OCI-LY3 (cell line): Measurements from ENCODE around the gene COMMD4.

ENCODE experiments used
- H2AFZ ChIP-seq: fragments of 200-600, 300-600 bp; shearing (Covaris generic); 2 replicates; pipeline ENCODE4 v1.6.0; 2014; ENCODE audit warnings: antibody characterized with exemption, low read depth, low read length
- H3K27ac ChIP-seq: fragments of 200-600, 300-600 bp; sonication (generic); 2 replicates; pipeline ENCODE4 v1.5.1; 2014; ENCODE audit warnings: mild to moderate bottlenecking, low read length, moderate library complexity, mixed read lengths
- H3K27me3 ChIP-seq: fragments of 200-600, 300-600 bp; sonication (generic); 2 replicates; pipeline ENCODE4 v1.6.1; 2014; ENCODE audit warnings: low read depth, low read length, mixed read lengths
- H3K36me3 ChIP-seq: fragments of 200-600, 300-600 bp; sonication (generic); replicated peaks from 2 replicates; pipeline ENCODE3; 2014; ENCODE audit warnings: low read depth, low read length, mixed read lengths
- H3K4me1 ChIP-seq: fragments of 300-600, 200-600 bp; sonication (generic); 2 replicates; pipeline ENCODE4 v1.6.1; 2014; ENCODE audit warnings: low read length, mixed read lengths
- H3K4me2 ChIP-seq: fragments of 200-600, 300-600 bp; sonication (generic); 2 replicates; pipeline ENCODE4 v1.6.1; 2014; ENCODE audit warnings: low read length, mixed read lengths
- H3K4me3 ChIP-seq: fragments of 300-600, 200-600 bp; sonication (generic); 2 replicates; pipeline ENCODE4 v1.5.1; 2014; ENCODE audit warnings: antibody characterized with exemption, mild to moderate bottlenecking, low read length, moderate library complexity
- H3K79me2 ChIP-seq: fragments of 300-600, 200-600 bp; shearing (Covaris generic); 2 replicates; pipeline ENCODE4 v1.6.1; 2014; ENCODE audit warnings: mild to moderate bottlenecking, low read length, mixed read lengths
- H3K9ac ChIP-seq: fragments of 300-600, 200-600 bp; shearing (Covaris generic); 2 replicates; pipeline ENCODE4 v1.6.0; 2014; ENCODE audit warnings: mild to moderate bottlenecking, low read length, moderate library complexity
- H3K9me3 ChIP-seq: fragments of 200-600, 300-600 bp; shearing (Covaris generic); 2 replicates; pipeline ENCODE4 v1.6.1; 2014; ENCODE audit warnings: low read length, mixed read lengths; ENCODE audit not compliant: insufficient read depth
- H4K20me1 ChIP-seq: fragments of 200-600, 300-600 bp; sonication (generic); 2 replicates; pipeline ENCODE4 v1.6.1; 2016; ENCODE audit warnings: low read length, mixed read lengths; ENCODE audit not compliant: insufficient read depth
- EZH2phosphoT487 ChIP-seq: fragments of 200-600 bp; shearing (Covaris generic); IDR thresholded peaks from 2 replicates; pipeline ENCODE4 v1.6.1; 2018; ENCODE audit warnings: antibody characterized with exemption, mixed run types, low read depth
- TF ChIP-seq, protein P1 (sequence below): fragments of 200-600, 300-600 bp; sonication (generic); IDR thresholded peaks from 2 replicates; pipeline ENCODE4 v1.5.1; 2014; ENCODE audit warnings: antibody characterized with exemption, low read length, low read depth

COMMD4 gene

DNA sequence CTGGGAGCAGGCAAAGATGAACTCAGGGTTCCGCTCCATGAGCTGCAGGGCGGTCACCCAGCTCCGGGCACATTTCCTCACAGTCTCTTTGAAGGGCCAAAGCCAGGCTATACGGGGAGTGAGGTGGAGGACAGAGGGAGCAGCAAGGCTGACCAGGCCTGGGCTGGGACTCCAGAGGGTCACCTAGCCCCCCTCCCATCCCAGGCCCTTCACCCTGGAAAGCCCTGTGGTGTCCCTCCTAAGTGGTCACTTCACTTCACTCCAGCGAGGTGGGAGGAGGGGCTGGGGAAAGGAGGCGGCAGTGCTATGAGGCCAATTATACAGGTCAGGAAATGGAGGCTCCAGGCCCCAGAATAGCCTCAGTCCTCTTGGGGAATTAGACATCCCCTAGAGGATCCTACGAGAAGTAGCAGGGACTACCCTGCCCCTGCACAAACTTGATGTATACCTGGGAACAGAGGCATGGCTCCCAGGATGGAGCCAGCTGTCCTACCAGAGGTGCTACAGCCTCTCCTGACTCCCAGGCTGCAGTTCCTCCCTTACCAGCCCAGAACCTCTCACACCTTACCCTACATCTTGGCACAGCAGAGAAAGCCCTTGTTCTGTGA, 26.9 kb downstream of the COMMD4 start:
- H3K36me3 ChIP-seq, result peaks cover 17% of the 10 kb centered on the region

DNA sequence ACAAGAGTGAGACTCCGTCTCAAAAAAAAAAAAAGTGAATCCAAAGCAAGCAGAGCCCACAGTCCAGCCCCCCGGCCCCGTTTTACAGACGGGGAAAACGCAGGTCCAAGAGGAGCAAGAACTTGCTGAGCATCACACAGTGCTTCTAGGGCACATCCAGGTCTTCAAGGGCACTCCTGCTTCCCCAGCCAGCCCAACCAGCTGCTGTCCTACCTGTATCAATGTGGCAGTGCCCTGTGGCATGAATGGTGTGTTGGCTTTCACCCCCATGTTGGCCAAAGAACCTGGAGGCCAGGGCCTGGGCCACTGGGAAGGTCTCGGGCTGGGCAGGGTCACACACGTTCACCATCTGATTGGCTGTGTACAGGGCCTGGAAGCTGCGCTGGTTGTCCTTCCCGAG, 27.9 kb downstream of the COMMD4 start:
- no peak overlapping the region for H3K4me2 ChIP-seq
- no peak overlapping the region for H3K27ac ChIP-seq
- no peaks in the 10 kb centered on the region for H4K20me1 ChIP-seq
- H3K36me3 ChIP-seq, result peaks cover 17% of the 10 kb centered on the region
- H3K27me3 ChIP-seq, result no peaks in the 10 kb centered on the region
- no peak overlapping the region for H3K4me3 ChIP-seq
- H3K79me2 ChIP-seq, result peaks cover 5% of the 10 kb centered on the region; the same call in 1 of the 2 replicates
- TF ChIP-seq, protein P1, sequence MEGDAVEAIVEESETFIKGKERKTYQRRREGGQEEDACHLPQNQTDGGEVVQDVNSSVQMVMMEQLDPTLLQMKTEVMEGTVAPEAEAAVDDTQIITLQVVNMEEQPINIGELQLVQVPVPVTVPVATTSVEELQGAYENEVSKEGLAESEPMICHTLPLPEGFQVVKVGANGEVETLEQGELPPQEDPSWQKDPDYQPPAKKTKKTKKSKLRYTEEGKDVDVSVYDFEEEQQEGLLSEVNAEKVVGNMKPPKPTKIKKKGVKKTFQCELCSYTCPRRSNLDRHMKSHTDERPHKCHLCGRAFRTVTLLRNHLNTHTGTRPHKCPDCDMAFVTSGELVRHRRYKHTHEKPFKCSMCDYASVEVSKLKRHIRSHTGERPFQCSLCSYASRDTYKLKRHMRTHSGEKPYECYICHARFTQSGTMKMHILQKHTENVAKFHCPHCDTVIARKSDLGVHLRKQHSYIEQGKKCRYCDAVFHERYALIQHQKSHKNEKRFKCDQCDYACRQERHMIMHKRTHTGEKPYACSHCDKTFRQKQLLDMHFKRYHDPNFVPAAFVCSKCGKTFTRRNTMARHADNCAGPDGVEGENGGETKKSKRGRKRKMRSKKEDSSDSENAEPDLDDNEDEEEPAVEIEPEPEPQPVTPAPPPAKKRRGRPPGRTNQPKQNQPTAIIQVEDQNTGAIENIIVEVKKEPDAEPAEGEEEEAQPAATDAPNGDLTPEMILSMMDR, result no peak
- no peak for TF ChIP-seq EZH2phosphoT487
- H3K9ac ChIP-seq, result no peak overlapping the region
- H3K4me1 ChIP-seq, result peaks cover 6% of the 10 kb centered on the region
- no peak overlapping the region for H2AFZ ChIP-seq
- H3K9me3 ChIP-seq, result no peaks in the 10 kb centered on the region

More for the DNA sequence above, 26.9 kb downstream of the COMMD4 start:
- Histone ChIP-seq H2AFZ (no peak overlapping the region), H4K20me1 (no peaks in the 10 kb centered on the region), H3K4me2 (no peak overlapping the region), H3K27me3 (no peaks in the 10 kb centered on the region), H3K9me3 (no peaks in the 10 kb centered on the region), H3K27ac (no peak overlapping the region), H3K4me3 (no peak overlapping the region), H3K4me1 (peaks cover 6% of the 10 kb centered on the region), H3K9ac (no peak overlapping the region), H3K79me2 (peaks cover 4% of the 10 kb centered on the region; the same call in 1 of the 2 replicates)
- TF ChIP-seq EZH2phosphoT487, result no peak
- TF ChIP-seq, protein P1, result no peak

DNA sequence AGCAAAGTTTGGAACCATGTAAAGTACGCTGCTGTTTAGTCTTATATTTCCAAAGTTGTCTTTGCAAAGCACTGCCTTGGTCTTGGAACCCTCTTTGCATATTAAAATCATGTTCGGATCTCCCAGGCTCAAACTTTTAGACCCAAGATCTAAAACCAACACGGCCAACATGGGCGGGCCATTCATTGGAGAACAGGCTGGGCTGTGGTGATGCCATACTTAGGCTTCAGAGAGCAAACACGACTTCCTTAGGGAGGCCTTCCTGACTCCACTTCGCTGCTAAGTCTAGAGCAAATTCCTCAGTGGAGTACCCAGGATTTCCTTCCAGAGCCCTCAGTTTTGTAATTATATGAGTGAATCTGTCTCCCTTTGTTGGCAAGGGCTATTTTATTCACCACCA, 29.0 kb downstream of the COMMD4 start:
- Histone ChIP-seq H3K4me3 (no peak overlapping the region), H4K20me1 (no peaks in the 10 kb centered on the region), H3K9me3 (no peaks in the 10 kb centered on the region), H3K27me3 (no peaks in the 10 kb centered on the region), H3K79me2 (peaks cover 16% of the 10 kb centered on the region), H3K27ac (no peak overlapping the region), H3K4me2 (no peak overlapping the region), H3K9ac (no peak overlapping the region), H2AFZ (no peak overlapping the region), H3K36me3 (peaks cover 17% of the 10 kb centered on the region), H3K4me1 (peaks cover 16% of the 10 kb centered on the region)
- TF ChIP-seq EZH2phosphoT487, result no peak
- TF ChIP-seq, protein P1, result no peak

DNA sequence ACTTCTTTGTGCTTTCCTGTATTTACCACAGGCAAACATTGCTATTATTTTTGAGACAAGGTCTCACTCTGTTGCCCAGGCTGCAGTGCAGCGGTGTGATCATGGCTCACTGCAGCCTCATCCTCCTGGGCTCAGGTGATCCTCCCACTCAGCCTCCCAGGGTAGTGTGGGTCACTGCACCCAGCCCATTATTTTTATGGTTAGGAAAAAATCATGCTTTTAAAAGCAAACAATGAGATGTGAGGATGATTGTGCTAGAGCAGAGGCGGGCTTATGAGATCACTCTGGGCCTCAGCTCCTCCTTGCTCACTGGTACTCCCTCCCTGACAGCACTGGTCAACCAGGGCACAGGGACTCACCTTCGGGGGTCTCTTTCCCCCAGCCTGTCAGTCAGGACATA, 30.3 kb downstream of the COMMD4 start:
- no peaks in the 10 kb centered on the region for H3K9me3 ChIP-seq
- no peak overlapping the region for H3K4me2 ChIP-seq
- H2AFZ ChIP-seq, result no peak overlapping the region
- no peaks in the 10 kb centered on the region for H3K27me3 ChIP-seq
- H3K9ac ChIP-seq, result no peak overlapping the region
- H3K36me3 ChIP-seq, result peaks cover 23% of the 10 kb centered on the region
- no peak overlapping the region for H3K27ac ChIP-seq
- no peak overlapping the region for H3K4me3 ChIP-seq
- TF ChIP-seq, protein P1, result no peak
- no peak for TF ChIP-seq EZH2phosphoT487
- H4K20me1 ChIP-seq, result no peaks in the 10 kb centered on the region
- H3K79me2 ChIP-seq, result peaks cover 22% of the 10 kb centered on the region
- peaks cover 16% of the 10 kb centered on the region for H3K4me1 ChIP-seq
